A673 (cell line): ENCODE data around the gene ASPG. TPM values are rescaled to one million over a fixed set of nuclear protein-coding genes. Genes with fewer than 3 reads are reported as not detected.

Experiments
- BruUV-seq: library from RNA; stranded (reverse); fragments of 400-500 nt; replicated peaks from 2 replicates; lab custom pipeline; 2021; lab: Mats Ljungman, UMichigan
- CTCF ChIA-PET: fragments of 300-600 bp; sonication (Branson Sonifier 250); formaldehyde crosslinking; loops from one replicate; lab custom pipeline; 2022; ENCODE audit warnings: antibody characterized with exemption; lab: Charles Lee
- POLR2A ChIA-PET: fragments of 300-600 bp; sonication (Branson Sonifier 250); formaldehyde crosslinking; loops from one replicate; lab custom pipeline; 2022; ENCODE audit warnings: antibody characterized with exemption; ENCODE audit not compliant: low non-redundant PET; lab: Charles Lee
- DNase-seq: peaks from one replicate; pipeline ENCODE4 v3.0.0-alpha.2; 2015; ENCODE audit warnings: low spot score
- H3K27ac ChIP-seq: fragments of 200-600 bp; sonication (generic); 2 replicates; pipeline ENCODE4 v1.5.1; 2016; ENCODE audit warnings: mixed run types, low read depth, mild to moderate bottlenecking, mixed read lengths, antibody characterized with exemption, low read length; ENCODE audit not compliant: poor library complexity, severe bottlenecking
- H3K27me3 ChIP-seq: fragments of 200-600 bp; sonication (generic); replicated peaks from 2 replicates; pipeline ENCODE4 v1.6.1; 2017; ENCODE audit warnings: mixed run types, low read depth, mild to moderate bottlenecking, mixed read lengths, antibody characterized with exemption, low read length; ENCODE audit not compliant: insufficient read depth, poor library complexity
- H3K36me3 ChIP-seq: fragments of 200-600 bp; sonication (generic); 2 replicates; pipeline ENCODE4 v1.6.1; 2016; ENCODE audit warnings: mixed run types, mild to moderate bottlenecking, mixed read lengths, antibody characterized with exemption, low read length; ENCODE audit not compliant: insufficient read depth, poor library complexity, severe bottlenecking
- H3K4me1 ChIP-seq: fragments of 200-600 bp; sonication (generic); 2 replicates; pipeline ENCODE4 v1.6.1; 2017; ENCODE audit warnings: mixed run types, mild to moderate bottlenecking, mixed read lengths, antibody characterized with exemption, low read length; ENCODE audit not compliant: insufficient read depth, poor library complexity, severe bottlenecking
- H3K4me3 ChIP-seq: fragments of 200-600 bp; sonication (generic); 2 replicates; pipeline ENCODE4 v1.5.1; 2016; ENCODE audit warnings: low read depth, mixed run types, mild to moderate bottlenecking, mixed read lengths, low read length; ENCODE audit not compliant: poor library complexity, severe bottlenecking
- H3K9me3 ChIP-seq: fragments of 200-600 bp; sonication (generic); 2 replicates; pipeline ENCODE4 v1.6.1; 2016; ENCODE audit warnings: mixed run types, low read depth, mild to moderate bottlenecking, mixed read lengths, antibody characterized with exemption, low read length; ENCODE audit not compliant: poor library complexity, severe bottlenecking
- CTCF ChIP-seq: fragments of 300-800, 200-600 bp; sonication (generic); conservative IDR thresholded peaks from 2 replicates; pipeline ENCODE4 v1.5.1; 2017; ENCODE audit warnings: low read depth, mild to moderate bottlenecking, antibody characterized with exemption, low read length, moderate library complexity, mixed read lengths
- EZH2 ChIP-seq: fragments of 200-600 bp; sonication (generic); IDR thresholded peaks from 2 replicates; pipeline ENCODE4 v1.6.1; 2017; ENCODE audit warnings: borderline replicate concordance, low read depth, mild to moderate bottlenecking, mixed read lengths, antibody characterized with exemption, low read length; ENCODE audit not compliant: poor library complexity, severe bottlenecking
- intact Hi-C: fragments of 100-400 bp; cut with micrococcal nuclease; formaldehyde crosslinking; loops from one replicate; pipeline ENCODE4 v1.10.0; 2022; ENCODE audit not compliant: unreplicated experiment
- total RNA-seq: library from RNA; stranded (reverse); gene quantifications from 2 replicates; pipeline ENCODE4 v1.2.3, GENCODE V29; 2021

ASPG gene
- total RNA-seq, 1 experiment from 2014 or later: not detected

GRCh38 chr14:104094709-104095425 lies 9.4 kb downstream of the ASPG start:
- Histone ChIP-seq H3K9me3 (no peaks in the 10 kb centered on the region), H3K27me3 (no peaks in the 10 kb centered on the region), H3K4me3 (no peak overlapping the region), H3K4me1 (peaks cover 8% of the 10 kb centered on the region), H3K36me3 (no peaks in the 10 kb centered on the region), H3K27ac (no peak overlapping the region)
- ChIA-PET POLR2A (no interaction called here), CTCF (interaction anchor here (0.5 to 0.6 kb wide), 2 partner anchors 15 to 474 kb away, joined by 6 to 7 read pairs; no protein-coding TSS in a partner anchor)
- DNase-seq: peak; percentile 79
- intact Hi-C loops: loop anchor here (5.0 kb wide), 1 partner anchor 547 kb away; no protein-coding TSS in a partner anchor
- no TSS peak for BruUV-seq
- TF ChIP-seq CTCF (peak; percentile 97), EZH2 (no peak)

GRCh38 chr14:104095426-104096310 lies 10.2 kb downstream of the ASPG start:
- TF ChIP-seq EZH2: no peak
- no peak for TF ChIP-seq CTCF
- CTCF ChIA-PET: no interaction called here
- Histone ChIP-seq H3K27ac (no peak overlapping the region), H3K4me3 (no peak overlapping the region), H3K27me3 (no peaks in the 10 kb centered on the region), H3K36me3 (no peaks in the 10 kb centered on the region), H3K9me3 (no peaks in the 10 kb centered on the region), H3K4me1 (peaks cover 8% of the 10 kb centered on the region)
- POLR2A ChIA-PET: no interaction called here
- intact Hi-C loops: no loop called here
- DNase-seq: no peak
- BruUV-seq: no TSS peak

GRCh38 chr14:104096318-104096717 lies 10.8 kb downstream of the ASPG start:
- ChIA-PET POLR2A (no interaction called here), CTCF (no interaction called here)
- BruUV-seq: no TSS peak
- DNase-seq: no peak
- Histone ChIP-seq H3K9me3 (no peaks in the 10 kb centered on the region), H3K4me3 (no peak overlapping the region), H3K36me3 (no peaks in the 10 kb centered on the region), H3K4me1 (peaks cover 8% of the 10 kb centered on the region), H3K27me3 (no peaks in the 10 kb centered on the region), H3K27ac (no peak overlapping the region)
- TF ChIP-seq CTCF (no peak), EZH2 (no peak)
- intact Hi-C loops: no loop called here
